LNCaP clone FGC (cell line): ENCODE results near the gene TFEC.
A peak's percentile ranks its signal among the peaks of the same experiment; 100 is the strongest.

ENCODE experiments used
- DNase-seq: peaks from one replicate; pipeline ENCODE4 v3.0.0-alpha.2; 2011; ENCODE audit warnings: low read depth
- H3K4me3 ChIP-seq: 2 replicates; pipeline ENCODE4 v1.5.1; 2011; ENCODE audit warnings: mild to moderate bottlenecking, low read depth, low read length, control low read depth
- TF ChIP-seq, protein P1 (sequence below): IDR thresholded peaks from 2 replicates; pipeline ENCODE4 v1.5.1; 2012; ENCODE audit warnings: mild to moderate bottlenecking; ENCODE audit not compliant: control insufficient read depth, insufficient read depth; ENCODE audit errors: extremely low read depth

Gene TFEC

DNA sequence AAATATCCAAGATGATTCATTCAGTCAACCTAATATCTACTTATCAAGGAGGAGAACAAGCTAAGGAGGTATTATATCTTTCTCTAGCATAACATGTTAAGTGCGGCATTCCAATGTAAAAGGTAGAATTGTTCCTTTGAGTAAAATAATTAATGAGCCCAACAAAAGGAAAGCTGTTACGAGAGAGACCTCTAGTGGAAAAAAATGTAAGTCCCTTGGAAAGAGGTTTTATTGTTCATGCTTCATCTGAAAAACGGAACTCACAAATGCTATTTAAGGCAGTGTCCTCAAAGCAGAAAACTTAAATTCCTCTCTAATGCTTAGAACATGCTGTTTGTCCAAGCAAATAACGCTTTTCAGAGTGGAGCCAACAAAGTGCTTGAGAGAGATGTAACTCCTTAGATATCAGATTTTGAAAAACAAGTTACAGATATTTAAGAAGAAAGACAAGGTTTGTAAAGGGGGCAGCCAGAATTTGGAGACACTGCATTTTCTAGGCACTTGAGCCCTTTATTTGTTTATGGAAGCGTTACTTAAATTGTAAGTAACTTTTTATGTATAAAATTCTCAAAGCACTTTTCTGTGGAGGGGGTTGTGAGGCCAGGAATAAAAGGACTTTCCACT lies 119.9 kb downstream of the TFEC start:
- peak; percentile 8 for DNase-seq
- no peak overlapping the region for H3K4me3 ChIP-seq

DNA sequence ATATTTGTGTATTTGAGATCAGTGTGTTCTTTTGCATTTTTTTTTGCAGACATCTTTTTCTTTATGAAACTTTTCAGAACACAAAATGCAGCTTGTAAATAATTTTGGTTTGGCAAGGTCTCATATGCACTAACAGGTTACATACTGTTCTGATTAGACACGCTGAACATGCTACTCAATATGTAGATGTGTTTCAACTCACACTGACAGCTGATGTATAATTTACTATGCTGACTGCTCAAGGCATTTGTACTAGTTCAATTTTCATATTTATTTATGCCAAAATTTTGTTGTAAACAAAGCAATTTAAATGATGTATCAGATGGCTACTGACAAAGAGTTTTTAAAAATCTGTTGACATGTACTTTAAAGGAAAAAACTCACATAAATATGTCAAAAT lies 123.8 kb downstream of the TFEC start:
- no peak for DNase-seq
- TF ChIP-seq, protein P1, sequence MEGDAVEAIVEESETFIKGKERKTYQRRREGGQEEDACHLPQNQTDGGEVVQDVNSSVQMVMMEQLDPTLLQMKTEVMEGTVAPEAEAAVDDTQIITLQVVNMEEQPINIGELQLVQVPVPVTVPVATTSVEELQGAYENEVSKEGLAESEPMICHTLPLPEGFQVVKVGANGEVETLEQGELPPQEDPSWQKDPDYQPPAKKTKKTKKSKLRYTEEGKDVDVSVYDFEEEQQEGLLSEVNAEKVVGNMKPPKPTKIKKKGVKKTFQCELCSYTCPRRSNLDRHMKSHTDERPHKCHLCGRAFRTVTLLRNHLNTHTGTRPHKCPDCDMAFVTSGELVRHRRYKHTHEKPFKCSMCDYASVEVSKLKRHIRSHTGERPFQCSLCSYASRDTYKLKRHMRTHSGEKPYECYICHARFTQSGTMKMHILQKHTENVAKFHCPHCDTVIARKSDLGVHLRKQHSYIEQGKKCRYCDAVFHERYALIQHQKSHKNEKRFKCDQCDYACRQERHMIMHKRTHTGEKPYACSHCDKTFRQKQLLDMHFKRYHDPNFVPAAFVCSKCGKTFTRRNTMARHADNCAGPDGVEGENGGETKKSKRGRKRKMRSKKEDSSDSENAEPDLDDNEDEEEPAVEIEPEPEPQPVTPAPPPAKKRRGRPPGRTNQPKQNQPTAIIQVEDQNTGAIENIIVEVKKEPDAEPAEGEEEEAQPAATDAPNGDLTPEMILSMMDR: no peak
- no peak overlapping the region for H3K4me3 ChIP-seq

More for the DNA sequence above, 119.9 kb downstream of the TFEC start:
- TF ChIP-seq, protein P1: peak; percentile 58

DNA sequence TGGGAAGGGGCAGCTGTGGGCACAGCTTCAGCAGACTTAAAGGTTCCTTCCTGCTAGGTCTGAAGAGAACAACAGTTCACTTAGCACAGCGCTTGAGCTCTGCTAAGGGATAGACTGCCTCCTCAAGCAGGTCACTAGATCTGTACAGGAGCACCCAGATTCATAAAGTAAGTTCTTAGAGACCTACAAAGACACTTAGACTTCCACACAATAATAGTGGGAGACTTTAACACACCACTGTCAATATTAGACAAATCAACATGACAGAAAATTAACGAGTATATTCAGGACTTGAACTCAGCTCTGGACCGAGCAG lies 140.9 kb downstream of the TFEC start:
- no peak for DNase-seq
- H3K4me3 ChIP-seq: no peak overlapping the region
- TF ChIP-seq, protein P1: no peak

DNA sequence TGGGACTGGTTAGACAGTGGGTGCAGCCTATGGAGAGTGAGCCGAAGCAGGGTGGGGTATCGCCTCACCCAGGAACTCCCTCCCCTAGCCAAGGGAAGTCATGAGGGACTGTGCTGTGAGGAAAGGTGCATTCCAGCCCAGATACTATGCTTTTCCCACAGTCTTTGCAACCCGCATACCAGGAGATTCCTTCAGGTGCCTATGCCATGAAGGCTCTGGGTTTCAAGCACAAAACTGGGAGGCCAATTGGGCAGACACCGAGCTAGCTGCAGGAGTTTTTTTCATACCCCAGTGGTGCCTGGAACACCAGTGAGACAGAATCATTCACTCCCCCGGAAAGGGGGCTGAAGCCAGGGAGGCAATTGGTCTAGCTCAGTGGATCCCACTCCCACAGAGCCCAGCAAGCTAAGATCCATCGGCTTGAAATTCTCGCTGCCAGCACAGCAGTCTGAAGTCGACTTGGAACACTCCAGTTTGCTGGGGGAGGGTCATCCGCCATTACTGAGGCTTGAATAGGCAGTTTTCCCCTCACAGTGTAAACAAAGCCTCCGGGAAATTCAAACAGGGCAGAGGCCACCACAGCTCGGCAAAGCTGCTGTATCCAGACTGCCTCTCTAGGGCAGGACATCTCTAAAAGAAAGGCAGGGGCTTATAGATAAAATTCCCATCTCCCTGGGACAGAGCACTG lies 141.4 kb downstream of the TFEC start:
- H3K4me3 ChIP-seq: no peak overlapping the region
- TF ChIP-seq, protein P1: no peak
- DNase-seq: no peak

DNA sequence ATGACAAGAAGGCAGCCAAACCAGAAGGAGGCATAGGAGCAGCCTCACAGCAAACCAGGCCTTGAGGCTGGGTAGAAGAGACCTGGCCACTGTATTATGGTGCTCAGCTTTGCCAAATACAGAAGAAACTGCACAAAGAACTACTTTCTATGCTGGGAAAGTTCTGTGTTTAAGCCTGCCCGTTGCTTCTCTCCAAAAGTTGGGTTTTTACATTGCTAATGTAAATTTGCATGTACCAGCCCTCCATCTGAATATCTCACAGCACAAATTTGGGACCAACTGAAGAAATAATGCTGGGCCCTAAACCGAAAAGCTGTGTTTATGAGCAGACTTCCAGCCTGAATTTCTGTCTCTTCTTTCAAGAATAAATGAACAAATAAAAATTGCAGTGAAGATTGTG lies 145.0 kb downstream of the TFEC start:
- no peak overlapping the region for H3K4me3 ChIP-seq
- DNase-seq: no peak
- TF ChIP-seq, protein P1: no peak
